Osteocyte (in vitro differentiated cells): ENCODE data around the gene TENM4. TPM values are rescaled to one million over a fixed set of nuclear protein-coding genes. Genes with fewer than 3 reads are reported as not detected.

Source experiments
- DNase-seq: peaks from one replicate; pipeline ENCODE4 v3.0.0; 2021; ENCODE audit warnings: mixed read lengths; ENCODE audit not compliant: unreplicated experiment; ENCODE audit errors: extremely low spot score
- H3K27ac Mint-ChIP-seq: one replicate; pipeline ENCODE4 v1.8.0; 2021; ENCODE audit warnings: mild to moderate bottlenecking, mixed read lengths; ENCODE audit not compliant: unreplicated experiment
- H3K27me3 Mint-ChIP-seq: one replicate; pipeline ENCODE4 v1.8.0; 2021; ENCODE audit warnings: mixed read lengths; ENCODE audit not compliant: unreplicated experiment
- H3K36me3 Mint-ChIP-seq: one replicate; pipeline ENCODE4 v1.8.0; 2021; ENCODE audit warnings: mixed read lengths; ENCODE audit not compliant: unreplicated experiment
- H3K4me1 Mint-ChIP-seq: one replicate; pipeline ENCODE4 v1.8.0; 2021; ENCODE audit warnings: mixed read lengths; ENCODE audit not compliant: unreplicated experiment
- H3K4me3 Mint-ChIP-seq: one replicate; pipeline ENCODE4 v1.8.0; 2021; ENCODE audit warnings: mild to moderate bottlenecking, moderate library complexity, mixed read lengths; ENCODE audit not compliant: unreplicated experiment
- H3K9me3 Mint-ChIP-seq: one replicate; pipeline ENCODE4 v1.8.0; 2021; ENCODE audit warnings: mixed read lengths; ENCODE audit not compliant: unreplicated experiment
- CTCF ChIP-seq: fragments of 200-600 bp; sonication (generic); IDR thresholded peaks from 2 replicates; pipeline ENCODE4 v1.5.0; 2021; ENCODE audit warnings: antibody characterized with exemption, mild to moderate bottlenecking, moderate library complexity
- total RNA-seq: library from RNA; stranded (reverse); gene quantifications from 2 replicates; pipeline ENCODE4 v1.2.1, GENCODE V29; 2021

Gene TENM4
- total RNA-seq, 1 donor from 2014 or later: 74.1 TPM

DNA sequence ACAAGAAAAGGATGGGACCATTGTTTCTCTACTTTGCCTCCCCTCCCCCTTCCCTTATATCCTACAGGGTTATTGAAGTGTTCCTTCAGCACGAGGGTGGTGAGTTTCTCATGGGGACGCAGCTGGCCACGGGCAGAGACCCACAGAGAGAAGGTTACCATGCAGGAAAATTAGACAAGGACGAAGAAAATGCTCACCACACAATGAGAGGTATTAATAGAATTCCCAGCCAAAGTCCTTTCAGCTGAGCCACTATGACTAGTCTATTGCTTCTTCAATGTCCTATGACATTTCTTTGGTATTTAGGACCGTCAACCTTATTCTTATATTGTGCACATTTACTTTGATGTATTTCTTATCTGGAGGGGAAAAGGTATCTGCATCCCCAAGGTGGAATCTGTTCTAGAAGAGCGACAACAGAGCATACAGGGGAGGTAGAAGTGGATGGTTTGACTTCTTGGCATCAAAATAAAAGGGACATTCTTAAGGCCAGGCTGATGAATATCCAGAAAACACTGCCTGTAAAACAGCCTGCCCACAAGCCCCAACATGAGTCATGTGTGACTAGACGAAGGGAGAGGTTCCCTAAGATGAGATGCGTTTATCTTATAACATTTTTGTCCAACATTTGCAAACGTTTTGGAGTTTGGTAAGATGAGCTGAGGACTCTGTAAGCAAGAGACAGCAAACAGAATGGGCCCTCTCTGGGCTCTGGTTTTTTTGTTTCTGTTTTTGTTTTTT is 656.3 kb downstream of the TENM4 start:
- no peak for DNase-seq
- Mint-ChIP-seq H3K9me3 (no peaks in the 10 kb centered on the region), H3K36me3 (peaks cover 5% of the 10 kb centered on the region), H3K27me3 (no peaks in the 10 kb centered on the region), H3K27ac (peak overlapping the region; percentile 86), H3K4me3 (no peak overlapping the region), H3K4me1 (peaks cover 45% of the 10 kb centered on the region)
- TF ChIP-seq CTCF: no peak

DNA sequence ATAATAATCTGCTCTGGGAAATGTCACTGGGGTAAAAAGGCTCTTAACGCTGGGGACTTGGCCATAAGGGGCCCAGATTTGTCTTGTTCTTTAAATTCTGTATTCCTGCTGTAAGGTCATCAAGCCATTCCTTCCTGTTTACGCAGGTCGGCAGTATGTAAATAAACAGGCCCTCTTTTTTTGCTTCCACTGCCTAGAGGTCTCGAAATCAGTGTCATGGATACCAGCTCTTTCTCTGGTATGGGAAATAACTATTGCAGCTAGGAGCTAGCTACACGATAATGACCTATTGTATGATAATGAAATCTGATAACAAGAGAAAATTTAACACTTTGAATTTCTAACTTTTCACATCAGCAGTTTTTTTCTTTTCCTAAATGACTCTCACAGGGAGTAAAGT is 657.0 kb downstream of the TENM4 start:
- H3K9me3 Mint-ChIP-seq: no peaks in the 10 kb centered on the region
- no peak for DNase-seq
- peak overlapping the region; percentile 86 for H3K27ac Mint-ChIP-seq
- H3K27me3 Mint-ChIP-seq: no peaks in the 10 kb centered on the region
- TF ChIP-seq CTCF: no peak
- no peak overlapping the region for H3K4me3 Mint-ChIP-seq
- peaks cover 5% of the 10 kb centered on the region for H3K36me3 Mint-ChIP-seq
- peaks cover 41% of the 10 kb centered on the region for H3K4me1 Mint-ChIP-seq

GRCh38 chr11:78783301-78783700 is 657.5 kb downstream of the TENM4 start:
- no peak for TF ChIP-seq CTCF
- Mint-ChIP-seq H3K4me1 (peaks cover 38% of the 10 kb centered on the region), H3K27ac (no peak overlapping the region), H3K27me3 (no peaks in the 10 kb centered on the region), H3K4me3 (no peak overlapping the region), H3K9me3 (no peaks in the 10 kb centered on the region), H3K36me3 (peaks cover 3% of the 10 kb centered on the region)
- DNase-seq: no peak

- no peaks in the 10 kb centered on the region for H3K9me3 Mint-ChIP-seq
- TF ChIP-seq CTCF: no peak
- H3K4me1 Mint-ChIP-seq: peaks cover 38% of the 10 kb centered on the region
- H3K36me3 Mint-ChIP-seq: peaks cover 3% of the 10 kb centered on the region
- no peak overlapping the region for H3K4me3 Mint-ChIP-seq
- H3K27ac Mint-ChIP-seq: no peak overlapping the region
- no peak for DNase-seq
- H3K27me3 Mint-ChIP-seq: no peaks in the 10 kb centered on the region
Measured at GRCh38 chr11:78782725-78783124, 658.1 kb downstream of the TENM4 start.

- no peak for TF ChIP-seq CTCF
- H3K36me3 Mint-ChIP-seq: peaks cover 3% of the 10 kb centered on the region
- no peak for DNase-seq
Measured at GRCh38 chr11:78780889-78781288, 659.9 kb downstream of the TENM4 start.

More at GRCh38 chr11:78780889-78781288, 659.9 kb downstream of the TENM4 start:
- Mint-ChIP-seq H3K4me3 (no peak overlapping the region), H3K4me1 (peaks cover 30% of the 10 kb centered on the region), H3K9me3 (no peaks in the 10 kb centered on the region), H3K27ac (no peak overlapping the region), H3K27me3 (no peaks in the 10 kb centered on the region)
